HFF-Myc (cell line): Measurements from ENCODE around the gene RAB40B.

Experiments
- DNase-seq: peaks from one replicate; pipeline ENCODE4 v3.0.0-alpha.2; 2011; ENCODE audit warnings: low read depth; ENCODE audit errors: extremely low read depth
- H3K4me3 ChIP-seq: replicated peaks from 2 replicates; pipeline ENCODE4 v1.5.1; 2011; ENCODE audit warnings: low read depth, mild to moderate bottlenecking, control low read depth, low read length
- CTCF ChIP-seq: IDR thresholded peaks from 2 replicates; pipeline ENCODE4 v1.5.1; 2012; ENCODE audit warnings: mild to moderate bottlenecking, low read depth, low read length, control low read depth; ENCODE audit errors: missing control alignments

Gene RAB40B

DNA sequence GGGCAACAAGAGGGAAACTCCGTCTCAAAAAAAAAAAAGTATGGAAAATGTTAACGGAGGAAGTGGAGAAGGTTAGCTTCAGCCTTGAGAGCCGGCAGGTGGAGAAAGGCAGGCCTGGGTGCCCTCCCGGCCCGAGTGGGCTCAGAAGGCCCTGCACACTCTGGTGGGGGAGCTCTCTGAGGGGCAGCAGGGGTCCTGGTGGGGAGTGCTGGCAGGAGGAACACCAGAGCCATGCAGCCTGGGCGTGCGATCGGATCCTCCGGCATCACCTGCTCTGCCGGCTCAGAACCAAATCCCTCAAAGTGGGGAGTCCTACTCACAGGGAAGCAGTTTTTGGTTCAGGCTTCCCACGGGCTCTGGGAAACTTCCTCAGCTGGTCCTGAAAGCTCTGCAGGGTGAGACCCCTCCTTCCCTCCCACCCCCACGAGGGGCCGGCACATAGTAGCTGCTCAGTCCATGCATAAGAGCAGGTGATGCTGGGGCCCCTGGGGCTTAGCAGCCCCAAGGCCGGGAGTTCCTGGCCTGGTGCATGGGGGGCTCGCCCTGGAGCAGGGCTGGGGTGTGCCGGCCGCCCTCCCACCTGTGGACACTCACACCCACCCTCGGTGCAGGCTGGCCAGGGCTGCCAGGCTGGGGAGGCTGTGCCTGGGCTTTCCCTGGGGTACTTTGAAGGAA is 38.1 kb upstream of the RAB40B start:
- DNase-seq, result no peak
- TF ChIP-seq CTCF, result no peak
- no peak overlapping the region for H3K4me3 ChIP-seq

GRCh38 chr17:82734987-82735866 is 36.7 kb upstream of the RAB40B start, which contains the start of gene FN3K:
Gene FN3K (plus strand): TSS chr17:82735615. CDS start chr17:82735637, 22 bp downstream.
- TF ChIP-seq CTCF, result no peak
- DNase-seq, result no peak

DNA sequence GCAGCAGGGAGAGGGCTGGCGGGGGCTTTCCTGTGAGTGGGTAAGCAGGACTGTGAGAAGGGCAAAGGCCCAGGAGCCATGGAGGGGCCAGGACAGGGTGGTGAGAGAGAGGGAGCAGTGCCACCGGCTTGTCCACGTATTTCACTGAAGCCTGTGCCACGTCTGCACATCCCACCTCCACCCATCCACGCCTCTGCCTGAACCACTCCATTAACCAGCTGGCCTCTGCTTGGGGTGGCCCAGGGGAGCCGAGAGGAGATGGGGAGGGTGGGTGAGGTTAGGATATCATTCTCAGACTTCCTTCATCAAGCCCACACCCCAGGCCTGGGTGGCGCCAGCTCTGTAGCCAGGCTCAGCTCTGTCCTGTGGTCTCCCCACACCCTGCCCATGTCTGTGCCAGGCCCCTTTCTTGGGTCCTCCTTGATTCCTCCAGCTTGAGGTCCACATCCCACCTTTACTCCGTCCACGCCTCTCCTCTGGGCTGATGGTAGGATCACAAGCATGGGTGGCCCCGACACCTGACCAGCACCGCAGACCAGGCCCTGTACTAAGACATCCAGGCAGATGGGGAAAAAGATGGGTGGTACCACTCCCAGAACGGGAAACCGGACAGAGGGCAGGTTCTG is 33.7 kb upstream of the RAB40B start:
- no peak overlapping the region for H3K4me3 ChIP-seq
- no peak for DNase-seq
- TF ChIP-seq CTCF, result no peak

More at GRCh38 chr17:82734987-82735866, 36.7 kb upstream of the RAB40B start, which contains the start of gene FN3K:
- H3K4me3 ChIP-seq, result peak within 1 kb of the TSS; percentile 49

DNA sequence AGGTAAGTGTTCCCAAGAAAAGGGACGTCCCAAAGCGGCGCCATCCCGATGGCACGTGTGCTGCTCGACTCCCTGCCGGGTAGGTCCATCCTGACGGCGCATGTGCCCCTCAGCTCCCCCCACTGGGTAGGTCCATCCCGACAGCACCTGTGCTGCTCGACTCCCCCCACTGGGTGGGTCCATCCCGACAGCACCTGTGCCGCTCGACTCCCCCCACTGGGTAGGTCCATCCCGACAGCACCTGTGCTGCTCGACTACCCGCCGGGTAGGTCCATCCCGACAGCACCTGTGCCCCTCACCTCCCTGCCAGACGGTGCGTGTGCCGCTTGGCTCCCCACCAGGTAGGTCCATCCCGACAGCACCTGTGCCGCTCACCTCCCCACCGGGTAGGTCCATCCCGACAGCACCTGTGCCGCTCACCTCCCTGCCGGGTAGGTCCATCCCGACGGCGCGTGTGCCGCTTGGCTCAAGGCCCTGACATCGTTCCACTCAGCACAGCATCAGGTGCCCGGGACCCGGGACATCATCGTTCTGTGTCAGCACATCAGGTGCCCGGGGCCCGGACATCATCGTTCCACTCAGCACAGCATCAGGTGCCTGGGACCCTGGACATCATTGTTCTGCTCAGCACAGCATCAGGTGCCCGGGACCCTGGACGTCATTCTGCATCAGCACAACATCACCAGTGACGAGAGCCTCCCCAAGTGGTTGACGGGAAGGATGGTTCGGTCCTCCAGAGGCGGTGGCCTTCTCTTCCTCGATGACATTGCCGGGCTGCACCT is 31.2 kb upstream of the RAB40B start:
- no peak overlapping the region for H3K4me3 ChIP-seq
- TF ChIP-seq CTCF, result no peak
- DNase-seq, result no peak

- no peak for TF ChIP-seq CTCF
- H3K4me3 ChIP-seq, result no peak overlapping the region
- DNase-seq, result no peak
These were observed 27.9 kb upstream of the RAB40B start for GRCh38 chr17:82726427-82726826.

DNA sequence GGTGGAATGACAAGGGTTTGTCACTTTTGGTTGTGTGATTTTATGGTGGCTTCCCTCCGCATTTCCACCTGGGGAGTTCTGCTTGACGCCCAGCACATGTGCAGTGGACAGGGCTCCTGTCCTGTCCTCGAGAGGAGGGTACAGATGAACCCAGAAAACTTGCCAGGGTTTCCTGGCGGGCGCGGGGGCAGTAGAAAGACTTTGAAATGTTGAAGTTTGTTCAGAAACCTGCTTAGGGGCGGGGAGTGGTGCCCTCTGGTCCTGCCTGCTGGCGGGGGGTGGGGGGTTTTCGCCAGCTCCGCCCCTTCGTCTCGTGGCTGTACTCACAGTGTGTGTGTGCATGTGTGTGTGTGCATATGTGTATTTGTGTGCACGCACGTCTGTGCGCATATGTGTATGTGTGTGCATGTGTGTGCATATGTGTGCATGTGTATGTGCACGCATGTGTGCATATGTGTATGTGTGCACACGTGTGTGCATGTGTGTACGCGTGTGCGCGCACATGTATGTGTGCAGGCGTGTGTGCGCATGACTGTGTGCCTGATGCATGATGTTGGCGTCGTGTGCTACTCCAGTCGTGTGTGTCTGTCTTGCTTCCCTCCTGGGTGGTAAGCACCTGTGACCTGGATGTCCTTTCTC is 24.8 kb upstream of the RAB40B start:
- H3K4me3 ChIP-seq, result no peak overlapping the region
- no peak for TF ChIP-seq CTCF
- DNase-seq, result no peak
